H1 (cell line): Measurements from ENCODE around the gene ELMO1. TPM values are rescaled to one million over a fixed set of nuclear protein-coding genes. Genes with fewer than 3 reads are reported as not detected.

Experiments used
- CTCF ChIA-PET: fragments of 300-600 bp; sonication (Branson Sonifier 250); formaldehyde crosslinking; loops from one replicate; lab custom pipeline; 2021; ENCODE audit not compliant: partially characterized antibody; lab: Charles Lee
- POLR2A ChIA-PET: fragments of 300-600 bp; sonication (Branson Sonifier 250); formaldehyde crosslinking; loops from one replicate; lab custom pipeline; 2021; ENCODE audit warnings: inconsistent platforms; ENCODE audit not compliant: partially characterized antibody; lab: Charles Lee
- DNase-seq, 2 experiments: peaks; one replicate each; pipeline versions ENCODE4 v3.0.0 to v3.0.0-alpha.2; 2010 to 2022; ENCODE audit warnings: low spot score in 2 of 2, low read depth in 1 of 2, mixed read lengths in 1 of 2
- FAIRE-seq: peaks from 2 replicates; lab custom pipeline; 2011; peaks lifted over from hg19 to GRCh38; lab: Jason Lieb, UNC
- H2AFZ ChIP-seq: 2 replicates; pipeline ENCODE4 v1.8.1; 2012; ENCODE audit warnings: low read length, inconsistent platforms
- H2AK5ac ChIP-seq: 2 replicates; pipeline ENCODE4 v1.6.1; 2013; ENCODE audit warnings: low read depth, low read length
- H2BK120ac ChIP-seq: replicated peaks from 2 replicates; pipeline ENCODE3; 2013; ENCODE audit warnings: low read depth, low read length, inconsistent platforms
- H2BK12ac ChIP-seq: 2 replicates; pipeline ENCODE4 v1.6.1; 2013; ENCODE audit warnings: low read depth, low read length
- H2BK15ac ChIP-seq: 2 replicates; pipeline ENCODE4 v1.6.1; 2013; ENCODE audit warnings: low read length
- H2BK20ac ChIP-seq: 2 replicates; pipeline ENCODE4 v1.6.1; 2013; ENCODE audit warnings: low read length
- H2BK5ac ChIP-seq: 2 replicates; pipeline ENCODE4 v1.6.1; 2013; ENCODE audit warnings: low read depth, low read length
- H3K14ac ChIP-seq: 2 replicates; pipeline ENCODE4 v1.6.1; 2013; ENCODE audit warnings: inconsistent platforms; ENCODE audit not compliant: insufficient read length
- H3K18ac ChIP-seq: 2 replicates; pipeline ENCODE4 v1.6.1; 2013; ENCODE audit warnings: low read length; ENCODE audit errors: extremely low read depth
- H3K23ac ChIP-seq: 2 replicates; pipeline ENCODE4 v1.6.1; 2013; ENCODE audit warnings: inconsistent platforms; ENCODE audit not compliant: insufficient read length
- H3K23me2 ChIP-seq: 2 replicates; pipeline ENCODE4 v1.6.1; 2013; ENCODE audit warnings: low read depth, low read length
- H3K27ac ChIP-seq: 2 replicates; pipeline ENCODE4 v1.6.1; 2011; ENCODE audit warnings: low read depth, low read length, inconsistent platforms
- H3K27me3 ChIP-seq, 4 experiments: replicated peaks in 1 of 4; 1 replicate in 1 of 4; 2 replicates in 3 of 4; pipeline versions ENCODE4 v1.6.1 to v1.8.1; 2011 to 2013; ENCODE audit warnings: low read length in 3 of 4, mild to moderate bottlenecking in 3 of 4, inconsistent platforms in 2 of 4, mixed read lengths in 2 of 4, moderate library complexity in 1 of 4; ENCODE audit not compliant: control insufficient read depth in 3 of 4, insufficient read depth in 3 of 4; ENCODE audit errors: extremely low read depth in 1 of 4
- H3K36me3 ChIP-seq, 4 experiments: 2 replicates each; pipeline versions ENCODE4 v1.6.1 to v1.8.1; 2011 to 2013; ENCODE audit warnings: mild to moderate bottlenecking in 4 of 4, low read length in 3 of 4, moderate library complexity in 2 of 4, control low read depth in 1 of 4, inconsistent platforms in 1 of 4; ENCODE audit not compliant: insufficient read depth in 4 of 4, control insufficient read depth in 2 of 4
- H3K4ac ChIP-seq: replicated peaks from 2 replicates; pipeline ENCODE3; 2013; ENCODE audit warnings: low read length, low read depth, mixed read lengths, inconsistent platforms; ENCODE audit not compliant: insufficient read length
- H3K4me1 ChIP-seq, 4 experiments: replicated peaks in 1 of 4; 1 replicate in 1 of 4; 2 replicates in 3 of 4; pipeline versions ENCODE4 v1.6.1 to v1.8.1; 2011 to 2013; ENCODE audit warnings: low read length in 3 of 4, inconsistent platforms in 2 of 4, mixed read lengths in 1 of 4; ENCODE audit not compliant: insufficient read depth in 4 of 4, control insufficient read depth in 3 of 4
- H3K4me2 ChIP-seq, 2 experiments: 2 replicates each; pipeline versions ENCODE4 v1.6.1 to v1.8.1; 2011 to 2013; ENCODE audit warnings: low read depth in 2 of 2, low read length in 2 of 2, control low read depth in 1 of 2, inconsistent platforms in 1 of 2, mild to moderate bottlenecking in 1 of 2; ENCODE audit not compliant: insufficient read depth in 1 of 2
- H3K4me3 ChIP-seq, 4 experiments: fragments of 200-600, 300-600 bp in 1 of 4; sonication (generic), shearing (Covaris generic), sonication (Bioruptor Twin) in 1 of 4; 2 replicates each; pipeline versions ENCODE4 v1.5.1 to v1.8.1; 2011 to 2016; ENCODE audit warnings: low read length in 4 of 4, low read depth in 3 of 4, control low read depth in 2 of 4, inconsistent platforms in 2 of 4, mild to moderate bottlenecking in 2 of 4, mixed read lengths in 1 of 4, moderate library complexity in 1 of 4; ENCODE audit not compliant: insufficient read depth in 2 of 4; ENCODE audit errors: extremely low read depth in 1 of 4
- H3K56ac ChIP-seq: replicated peaks from 2 replicates; pipeline ENCODE3; 2013; ENCODE audit warnings: low read depth, mild to moderate bottlenecking, mixed read lengths, low read length, inconsistent platforms; ENCODE audit not compliant: insufficient read length
- H3K79me1 ChIP-seq: 2 replicates; pipeline ENCODE4 v1.6.1; 2013; ENCODE audit warnings: low read depth, low read length, control low read depth
- H3K79me2 ChIP-seq, 2 experiments: 2 replicates each; pipeline versions ENCODE4 v1.6.1 to v1.8.1; 2012 to 2013; ENCODE audit warnings: low read length in 2 of 2, mild to moderate bottlenecking in 2 of 2, inconsistent platforms in 1 of 2; ENCODE audit not compliant: insufficient read depth in 2 of 2, control insufficient read depth in 1 of 2
- H3K9ac ChIP-seq, 4 experiments: replicated peaks in 1 of 4; 1 replicate in 1 of 4; 2 replicates in 3 of 4; pipeline versions ENCODE4 v1.6.1 to v1.8.1; 2011 to 2013; ENCODE audit warnings: low read depth in 3 of 4, low read length in 3 of 4, control low read depth in 2 of 4, mild to moderate bottlenecking in 2 of 4, moderate library complexity in 2 of 4, inconsistent platforms in 1 of 4; ENCODE audit errors: extremely low read depth in 1 of 4
- H3K9me3 ChIP-seq, 2 experiments: 2 replicates each; pipeline versions ENCODE4 v1.6.1 to v1.8.1; 2012 to 2013; ENCODE audit warnings: mild to moderate bottlenecking in 2 of 2, moderate library complexity in 2 of 2, control low read depth in 1 of 2, inconsistent platforms in 1 of 2, low read depth in 1 of 2, low read length in 1 of 2, mixed read lengths in 1 of 2; ENCODE audit not compliant: insufficient read depth in 2 of 2
- H4K20me1 ChIP-seq, 2 experiments: replicated peaks in 1 of 2; 2 replicates each; pipeline versions ENCODE3 to v1.8.1; 2011 to 2013; ENCODE audit warnings: inconsistent platforms in 2 of 2, low read length in 2 of 2, mild to moderate bottlenecking in 1 of 2; ENCODE audit not compliant: insufficient read depth in 2 of 2, control insufficient read depth in 1 of 2
- H4K5ac ChIP-seq: 2 replicates; pipeline ENCODE4 v1.6.1; 2013; ENCODE audit warnings: low read length, low read depth, mixed read lengths, inconsistent platforms; ENCODE audit not compliant: insufficient read length
- H4K8ac ChIP-seq: 2 replicates; pipeline ENCODE4 v1.8.0; 2013; ENCODE audit warnings: mild to moderate bottlenecking, moderate library complexity, low read length, inconsistent platforms; ENCODE audit not compliant: insufficient read depth; ENCODE audit errors: extremely low read depth
- H4K91ac ChIP-seq: replicated peaks from 2 replicates; pipeline ENCODE3; 2013; ENCODE audit warnings: low read length, mixed read lengths, inconsistent platforms; ENCODE audit not compliant: insufficient read length
- HDAC6 ChIP-seq: IDR thresholded peaks from one replicate; pipeline ENCODE4 v1.7.1; 2012; ENCODE audit warnings: low read depth, mild to moderate bottlenecking, inconsistent platforms, low read length, moderate library complexity
- KDM4A ChIP-seq: IDR thresholded peaks from one replicate; pipeline ENCODE4 v1.7.1; 2012; ENCODE audit warnings: low read depth, mild to moderate bottlenecking, moderate library complexity, low read length, inconsistent platforms; ENCODE audit not compliant: severe bottlenecking
- WGBS, 2 experiments: shearing (Covaris generic) in 1 of 2; methylation state at CpG; one replicate each; pipeline versions ENCODE4 v1.1.6 to v1.1.7; 2013 to 2015; ENCODE audit warnings: low lambda C conversion rate in 2 of 2, mixed read lengths in 2 of 2, inconsistent platforms in 1 of 2, low coverage in 1 of 2, missing lambda C conversion rate in 1 of 2; ENCODE audit not compliant: insufficient replicate concordance in 2 of 2, insufficient coverage in 1 of 2, insufficient read length in 1 of 2; ENCODE audit errors: extremely low coverage in 1 of 2, missing lambda C conversion rate in 1 of 2; 5-methylcytosine and 5-hydroxymethylcytosine counted together
- polyA plus RNA-seq, 7 experiments: library from polyadenylated mRNA; depleted of rRNA in 3 of 7; stranded (reverse) in 5 of 7; unstranded in 2 of 7; fragments of >200 nt in 5 of 7; fragments of 200-250 nt in 2 of 7; gene quantifications; 1 replicate in 5 of 7; 2 replicates in 1 of 7; 4 replicates in 1 of 7; pipeline versions ENCODE4 v1.2.1 to v1.2.3, GENCODE V29; 2011 to 2013; ENCODE audit warnings: missing spikeins in 2 of 7, mixed read lengths in 2 of 7
- total RNA-seq: library from RNA; stranded (reverse); fragmentation: NEBNext Ultra II Directional; extraction: Animal tissue kit (Norgen Biotek cat#: 25700); gene quantifications from 2 replicates; pipeline ENCODE4 v1.2.1, GENCODE V29; 2021

The ELMO1 gene
- total and polyA plus RNA-seq, 2 of the 8 experiments (the other 6 are each of a cell fraction or from before 2014, with no cell fraction given), result 18.4 to 21.0 TPM

- Histone ChIP-seq H3K27me3 (no peaks in the 10 kb centered on the region), H2BK120ac (no peak overlapping the region), H2BK5ac (no peak overlapping the region), H3K36me3 (no peaks in the 10 kb centered on the region; a peak in 1 of 8 replicates), H3K14ac (no peak overlapping the region), H3K56ac (no peak overlapping the region), H3K23ac (no peak overlapping the region), H3K23me2 (no peaks in the 10 kb centered on the region), H3K4ac (no peak overlapping the region), H3K18ac (no peak overlapping the region), H3K4me2 (no peak overlapping the region), H3K79me1 (no peaks in the 10 kb centered on the region), H3K4me1 (peaks cover 0 to 4% (median under 1%) of the 10 kb centered on the region in 4 experiments; a peak in 4 of 7 replicates), H3K9ac (no peak overlapping the region), H2AK5ac (no peak overlapping the region), H2BK12ac (no peak overlapping the region), H4K91ac (no peak overlapping the region), H3K27ac (no peak overlapping the region), H2BK20ac (no peak overlapping the region), H3K9me3 (no peaks in the 10 kb centered on the region), H2BK15ac (no peak overlapping the region), H4K5ac (no peak overlapping the region), H3K79me2 (peaks cover 0 to 13% of the 10 kb centered on the region in 2 experiments; a peak in 1 of 4 replicates), H3K4me3 (no peak overlapping the region), H4K20me1 (no peaks in the 10 kb centered on the region), H4K8ac (no peak overlapping the region), H2AFZ (no peak overlapping the region)
- TF ChIP-seq HDAC6 (no peak), KDM4A (no peak)
- 91% methylated on average over 8 of the region's 8 CpGs; no CpG with 5 or more reads in 1 of the 2 experiments for WGBS, 2 experiments
- no peak for DNase-seq
- CTCF ChIA-PET, result interaction anchor here (0.8 to 1.4 kb wide), 3 partner anchors 21 to 76 kb away, joined by 3 to 6 read pairs (median 4); no protein-coding TSS in a partner anchor
- FAIRE-seq, result no peak
- POLR2A ChIA-PET, result interaction anchor here (0.8 kb wide), 1 partner anchor 18 kb away, joined by 4 read pairs; no protein-coding TSS in a partner anchor
Observed at GRCh38 chr7:37430171-37430570, 18.5 kb downstream of the ELMO1 start.
